ENCODE data around the gene JAZF1.

DNA sequence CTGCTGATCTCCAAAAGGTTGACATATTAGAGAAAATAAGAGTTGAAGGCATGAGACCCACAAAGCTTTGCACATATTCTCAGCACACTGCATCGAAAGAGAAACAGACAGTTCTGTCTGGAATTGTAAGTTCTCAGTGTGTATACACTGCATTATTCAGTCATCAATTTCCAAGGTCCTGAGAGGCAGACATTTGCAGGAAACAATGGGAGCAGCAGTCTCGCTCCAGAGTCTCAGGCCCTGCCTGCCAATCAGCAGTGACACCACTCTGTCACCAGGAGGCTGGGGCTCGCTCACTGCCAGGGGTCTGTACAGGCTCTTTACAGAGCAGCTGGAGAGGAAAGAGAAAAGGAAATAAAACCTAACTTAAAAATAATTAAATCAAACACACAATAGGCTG, 36.3 kb downstream of the JAZF1 start:
- TF ChIP-seq, protein P1, sequence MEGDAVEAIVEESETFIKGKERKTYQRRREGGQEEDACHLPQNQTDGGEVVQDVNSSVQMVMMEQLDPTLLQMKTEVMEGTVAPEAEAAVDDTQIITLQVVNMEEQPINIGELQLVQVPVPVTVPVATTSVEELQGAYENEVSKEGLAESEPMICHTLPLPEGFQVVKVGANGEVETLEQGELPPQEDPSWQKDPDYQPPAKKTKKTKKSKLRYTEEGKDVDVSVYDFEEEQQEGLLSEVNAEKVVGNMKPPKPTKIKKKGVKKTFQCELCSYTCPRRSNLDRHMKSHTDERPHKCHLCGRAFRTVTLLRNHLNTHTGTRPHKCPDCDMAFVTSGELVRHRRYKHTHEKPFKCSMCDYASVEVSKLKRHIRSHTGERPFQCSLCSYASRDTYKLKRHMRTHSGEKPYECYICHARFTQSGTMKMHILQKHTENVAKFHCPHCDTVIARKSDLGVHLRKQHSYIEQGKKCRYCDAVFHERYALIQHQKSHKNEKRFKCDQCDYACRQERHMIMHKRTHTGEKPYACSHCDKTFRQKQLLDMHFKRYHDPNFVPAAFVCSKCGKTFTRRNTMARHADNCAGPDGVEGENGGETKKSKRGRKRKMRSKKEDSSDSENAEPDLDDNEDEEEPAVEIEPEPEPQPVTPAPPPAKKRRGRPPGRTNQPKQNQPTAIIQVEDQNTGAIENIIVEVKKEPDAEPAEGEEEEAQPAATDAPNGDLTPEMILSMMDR (IDR thresholded peaks at IDR 0.05 in 4 of 5, conservative IDR thresholded peaks at IDR 0.05 in 1 of 5), result no peak
- no peak for TF ChIP-seq POLR2A (IDR thresholded peaks at IDR 0.05)
